HT-29 (cell line): ENCODE results near the gene ZCCHC13. TPM values are rescaled to one million over a fixed set of nuclear protein-coding genes. Genes with fewer than 3 reads are reported as not detected.
"Not testable (repeated sequence)": the region's sequence is repeated elsewhere in the genome, so short reads cannot be mapped to it uniquely, and the experiment has no call there.

ENCODE experiments used
- DNase-seq: peaks from one replicate; pipeline ENCODE4 v3.0.0-alpha.2; 2015; ENCODE audit warnings: low spot score
- small RNA-seq: library from RNA; depleted of rRNA; stranded (forward); fragments of <200 nt; gene quantifications from one replicate; pipeline ENCODE3, GENCODE V24; 2014
- total RNA-seq: library from RNA; depleted of rRNA; stranded (reverse); fragments of >200 nt; shearing (Covaris generic); gene quantifications from 2 replicates; pipeline ENCODE4 v1.2.3, GENCODE V29; 2014; rRNA removed

ZCCHC13 gene
- total RNA-seq, 1 experiment from 2014 or later: not detected

- DNase-seq: no peak
Observed at GRCh38 chrX:74321191-74321590, 17.2 kb downstream of the ZCCHC13 start.

GRCh38 chrX:74324131-74324530 is 20.2 kb downstream of the ZCCHC13 start:
- no peak for DNase-seq

DNA sequence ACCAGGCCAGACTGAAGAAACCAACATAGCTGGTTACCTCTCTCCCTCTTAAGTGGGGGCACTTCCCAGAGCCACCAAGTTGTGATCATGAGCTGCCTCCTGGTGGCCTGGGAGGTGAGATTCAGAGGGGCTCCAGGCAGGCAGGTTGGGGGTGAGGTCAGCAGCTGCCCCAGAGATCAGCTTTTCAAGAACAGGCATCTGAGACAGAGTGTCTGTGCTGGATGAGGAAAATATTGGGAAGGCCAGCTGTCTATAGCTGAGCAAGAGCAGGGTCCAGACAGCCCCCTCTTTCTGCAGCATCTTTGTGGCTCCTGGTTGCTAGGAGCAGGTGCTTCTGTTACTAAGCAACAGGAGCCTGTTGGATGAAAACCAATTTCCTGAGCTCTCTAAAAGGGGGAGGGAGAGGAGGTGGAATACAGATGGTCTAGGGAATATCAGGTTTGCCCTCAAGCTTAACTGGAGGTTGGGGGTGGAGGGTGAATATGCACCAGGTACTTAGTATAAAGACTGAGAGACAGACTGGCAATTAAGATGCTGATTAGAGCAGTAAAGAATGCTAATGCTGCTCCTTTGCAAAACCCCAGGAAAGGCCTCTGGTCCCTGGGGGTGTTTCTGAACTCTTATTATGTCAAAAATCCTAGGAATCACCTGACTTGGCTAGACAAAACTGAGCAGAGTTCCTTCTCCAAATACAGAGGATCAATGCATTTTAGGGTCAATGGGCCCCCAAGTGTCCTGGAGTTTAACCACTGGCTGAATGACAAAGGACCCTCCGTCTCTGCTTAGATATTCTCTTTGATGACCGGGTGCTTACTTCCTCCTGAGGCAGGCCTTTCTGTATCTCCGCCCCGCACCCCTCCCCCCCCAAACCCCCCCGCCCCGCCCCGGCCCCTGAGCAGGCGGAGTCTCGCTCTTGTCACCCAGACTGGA is 21.4 kb downstream of the ZCCHC13 start:
- no peak for DNase-seq

DNA sequence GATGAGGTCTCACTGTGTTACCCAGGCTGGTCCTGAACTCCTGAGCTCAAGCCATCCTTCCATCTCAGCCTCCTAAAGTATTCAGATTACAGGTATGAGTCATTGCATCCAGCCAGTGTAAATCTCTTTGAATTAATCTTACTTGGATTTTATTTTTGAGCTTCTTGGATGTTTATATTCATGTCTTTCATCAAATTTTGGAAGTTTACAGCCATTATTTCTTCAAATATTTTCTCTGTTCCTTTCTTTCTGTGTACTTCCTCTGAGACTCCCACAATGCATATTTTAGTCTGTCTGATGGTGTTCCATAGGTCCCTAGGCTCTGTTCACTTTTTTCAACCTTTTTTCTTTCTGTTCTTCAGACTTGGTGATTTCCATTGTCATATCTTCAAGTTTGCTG is 34.9 kb downstream of the ZCCHC13 start:
- no peak for DNase-seq

GRCh38 chrX:74340051-74340450 is 36.1 kb downstream of the ZCCHC13 start:
- no peak for DNase-seq

DNA sequence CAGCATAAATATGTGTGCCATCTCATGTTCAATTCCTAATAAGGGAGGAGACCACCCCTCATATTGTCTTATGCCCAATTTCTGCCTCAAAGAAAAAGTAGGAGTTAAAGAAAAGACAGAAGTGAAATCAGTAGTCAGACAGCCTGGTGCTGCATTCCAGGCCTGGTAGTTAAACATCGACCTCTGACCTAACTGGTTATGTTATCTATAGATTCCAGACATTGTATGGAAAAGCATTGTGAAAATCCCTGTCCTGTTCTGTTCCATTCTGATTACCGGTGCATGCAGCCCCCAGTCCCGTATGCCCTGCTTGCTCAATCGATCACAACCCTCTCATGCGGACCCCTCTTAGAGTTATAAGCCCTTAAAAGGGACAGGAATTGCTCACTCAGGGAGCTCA is 38.2 kb downstream of the ZCCHC13 start:
- not testable (repeated sequence) for DNase-seq

- peak; percentile 93 for DNase-seq
Observed at GRCh38 chrX:74343343-74344279, 39.6 kb downstream of the ZCCHC13 start.

GRCh38 chrX:74344280-74344622 is 40.3 kb downstream of the ZCCHC13 start:
- DNase-seq: no peak

DNA sequence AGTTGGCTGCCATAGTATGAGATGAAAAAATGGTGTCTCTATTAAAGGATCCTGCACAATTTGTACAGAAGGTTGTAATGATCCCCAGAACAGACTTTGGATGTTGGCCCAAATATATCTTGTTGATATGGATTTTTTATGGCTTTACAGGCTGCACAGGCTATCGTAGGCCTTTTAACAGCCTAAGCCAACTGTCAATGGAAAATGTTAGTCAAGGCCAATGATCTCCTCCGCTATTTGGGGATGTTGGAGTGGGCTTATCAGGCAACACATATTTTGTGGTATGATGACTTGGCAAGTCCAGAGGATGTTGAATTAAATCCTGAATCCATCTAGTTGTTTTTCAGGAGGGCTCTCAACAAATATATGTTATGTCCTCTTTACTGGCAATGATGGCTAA is 42.1 kb downstream of the ZCCHC13 start:
- no peak for DNase-seq

- DNase-seq: no peak
Observed at GRCh38 chrX:74349387-74349786, 45.4 kb downstream of the ZCCHC13 start.

GRCh38 chrX:74351760-74352159 is 47.8 kb downstream of the ZCCHC13 start:
- no peak for DNase-seq

DNA sequence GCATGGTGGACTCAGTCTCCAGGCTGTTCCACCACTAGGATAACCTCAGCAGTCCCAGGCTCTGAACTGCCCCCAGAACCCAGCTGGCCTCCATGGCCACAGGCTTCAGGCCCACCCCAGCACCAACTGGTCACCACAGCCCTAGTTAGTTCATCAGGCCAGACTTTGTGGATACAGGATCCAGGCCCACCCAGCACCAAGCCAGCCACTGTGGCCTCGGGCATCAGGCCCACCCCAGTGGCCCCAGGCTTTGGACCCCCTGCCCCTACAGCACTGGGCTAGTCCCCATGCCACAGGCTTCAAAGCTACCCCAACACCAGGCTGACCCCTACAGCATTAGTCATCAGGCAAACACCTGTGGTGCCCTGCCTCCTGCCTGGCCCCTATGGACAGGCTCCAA is 50.0 kb downstream of the ZCCHC13 start:
- no peak for DNase-seq

Small RNA genes within 50 kb of the gene (small RNA-seq; reads per million reads assigned to genes)
- gene AC004386.2 (not detected), gene MIR374A (2.4 reads per million, percentile 70 among the genes with 10 or more reads in this experiment), gene MIR545 (0.50 reads per million), gene RF02119 (not detected), gene RF02120 (not detected), gene RF02121 (not detected), gene RF02122 (not detected), gene RF02123 (not detected)

Other genes with a start within 250 kb of the ZCCHC13 start
- not detected in 2 replicates for gene SLC16A2, start 117.3 kb downstream of the ZCCHC13 start, total RNA-seq